HL-60 (cell line): Measurements from ENCODE around the gene PDE6B.

Experiments
- CTCF ChIP-seq: IDR thresholded peaks from one replicate; pipeline ENCODE4 v1.5.1; 2011; ENCODE audit warnings: low read length, control low read depth, inconsistent platforms; ENCODE audit not compliant: insufficient read depth
- GABPA ChIP-seq: IDR thresholded peaks from 2 replicates; pipeline ENCODE4 v1.6.1; 2012; ENCODE audit warnings: low read depth
- POLR2AphosphoS5 ChIP-seq: IDR thresholded peaks from 2 replicates; pipeline ENCODE4 v1.6.1; 2012; ENCODE audit warnings: low read depth
- REST ChIP-seq: IDR thresholded peaks from 2 replicates; pipeline ENCODE4 v1.6.1; 2012; ENCODE audit warnings: low read depth; ENCODE audit not compliant: insufficient replicate concordance
- SPI1 ChIP-seq: IDR thresholded peaks from 2 replicates; pipeline ENCODE4 v1.6.1; 2012; ENCODE audit warnings: low read depth, mild to moderate bottlenecking, borderline replicate concordance

- no peak for TF ChIP-seq CTCF
- no peak for TF ChIP-seq POLR2AphosphoS5
- TF ChIP-seq REST, result no peak
- no peak for TF ChIP-seq GABPA
- no peak for TF ChIP-seq SPI1
These were observed 32.0 kb downstream of the PDE6B start for GRCh38 chr4:657338-657833.
